GM13977 (cell line): ENCODE data around the gene RPGRIP1L.

ENCODE experiments used
- DNase-seq: peaks from one replicate; pipeline ENCODE4 v3.0.0; 2012; ENCODE audit warnings: low spot score
- CTCF ChIP-seq: IDR thresholded peaks from 2 replicates; pipeline ENCODE4 v1.5.1; 2012; ENCODE audit warnings: mild to moderate bottlenecking, control low read depth; ENCODE audit not compliant: insufficient read depth; ENCODE audit errors: extremely low read depth, missing control alignments
- in situ Hi-C: fragments of 300-500 bp; cut with MboI; formaldehyde crosslinking; loops from one replicate; pipeline ENCODE4 v1.12.0; 2022; ENCODE audit warnings: low sequenced_read_pairs, low pct_unique_long_range_greater_than_20kb, mixed read lengths, inconsistent platforms; ENCODE audit not compliant: unreplicated experiment

Gene RPGRIP1L

GRCh38 chr16:53598511-53599275, 105.0 kb downstream of the RPGRIP1L start:
- in situ Hi-C loops = no loop called here
- DNase-seq = no peak
- TF ChIP-seq CTCF = no peak

GRCh38 chr16:53597776-53598175, 105.9 kb downstream of the RPGRIP1L start:
- DNase-seq = no peak
- TF ChIP-seq CTCF = no peak
- in situ Hi-C loops = no loop called here

GRCh38 chr16:53588081-53588648, 115.5 kb downstream of the RPGRIP1L start:
- no peak for DNase-seq
- TF ChIP-seq CTCF = no peak
- in situ Hi-C loops = no loop called here

GRCh38 chr16:53583401-53583800, 120.3 kb downstream of the RPGRIP1L start:
- TF ChIP-seq CTCF = no peak
- in situ Hi-C loops = no loop called here
- no peak for DNase-seq

GRCh38 chr16:53581784-53582183, 121.9 kb downstream of the RPGRIP1L start:
- in situ Hi-C loops = no loop called here
- no peak for DNase-seq
- no peak for TF ChIP-seq CTCF

- no peak for DNase-seq
- in situ Hi-C loops = no loop called here
- no peak for TF ChIP-seq CTCF
Measured at GRCh38 chr16:53580038-53580802, 123.4 kb downstream of the RPGRIP1L start.
